GM21825 (cell line): ENCODE measurements around the gene STX12.
"Not testable (repeated sequence)": the region's sequence is repeated elsewhere in the genome, so short reads cannot be mapped to it uniquely, and the experiment has no call there.

ENCODE experiments used
- ATAC-seq: cut with Tn5 transposase; IDR thresholded peaks from one replicate; pipeline ENCODE4 v1.9.1; 2021; ENCODE audit warnings: mild to moderate bottlenecking, moderate library complexity; ENCODE audit not compliant: unreplicated experiment

STX12 gene

DNA sequence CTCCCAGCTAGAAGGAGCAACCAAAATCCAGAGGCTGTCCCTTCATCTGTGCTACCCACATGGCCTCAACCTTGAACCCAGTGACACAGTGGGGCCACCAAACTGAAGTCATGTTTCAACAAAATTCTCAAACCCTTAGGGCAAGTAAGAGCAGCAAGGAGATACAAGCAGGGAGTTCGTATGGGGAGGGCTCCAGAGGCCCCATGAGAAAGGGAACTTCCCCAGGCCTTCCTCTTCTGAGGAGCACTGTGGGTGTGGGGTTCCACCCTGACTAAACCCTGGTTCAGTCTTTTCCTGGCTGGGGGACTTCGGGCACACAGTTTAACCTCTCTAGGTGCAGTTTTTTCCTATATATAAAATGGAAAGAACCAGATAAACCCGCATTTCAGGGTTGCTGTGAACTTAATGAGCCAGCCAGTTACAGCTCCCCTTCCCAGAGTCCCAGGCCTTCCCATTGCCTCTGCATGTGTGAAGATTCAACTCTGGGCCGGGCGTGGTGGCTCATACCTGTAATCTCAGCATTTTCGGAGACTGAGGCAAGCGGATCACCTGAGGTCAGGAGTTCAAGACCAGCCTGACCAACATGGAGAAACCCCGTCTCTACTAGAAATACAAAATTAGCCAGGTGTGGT is 91.4 kb downstream of the STX12 start:
- no peak for ATAC-seq

GRCh38 chr1:27865821-27866220 is 92.8 kb downstream of the STX12 start:
- ATAC-seq: no peak

DNA sequence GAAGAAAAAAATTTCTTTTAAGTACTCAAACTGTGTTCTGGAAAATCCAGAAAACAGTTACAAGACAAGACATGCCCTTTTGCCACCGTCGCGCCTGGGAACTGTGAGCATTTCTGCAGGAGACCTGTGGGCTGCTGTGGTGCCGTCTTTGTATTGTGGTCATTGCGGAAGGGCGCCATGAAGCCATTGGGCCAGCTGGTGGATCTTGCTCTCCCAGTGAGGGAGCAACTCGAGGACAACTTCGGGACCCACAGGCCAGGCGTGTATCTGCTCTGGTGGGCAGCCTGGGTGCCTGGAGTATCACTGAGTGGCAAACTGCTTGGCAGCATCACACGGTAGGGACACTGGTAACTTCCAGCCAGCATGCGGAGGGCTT is 95.5 kb downstream of the STX12 start:
- ATAC-seq: no peak

GRCh38 chr1:27868932-27869718 is 96.1 kb downstream of the STX12 start:
- ATAC-seq: peak; percentile 23

DNA sequence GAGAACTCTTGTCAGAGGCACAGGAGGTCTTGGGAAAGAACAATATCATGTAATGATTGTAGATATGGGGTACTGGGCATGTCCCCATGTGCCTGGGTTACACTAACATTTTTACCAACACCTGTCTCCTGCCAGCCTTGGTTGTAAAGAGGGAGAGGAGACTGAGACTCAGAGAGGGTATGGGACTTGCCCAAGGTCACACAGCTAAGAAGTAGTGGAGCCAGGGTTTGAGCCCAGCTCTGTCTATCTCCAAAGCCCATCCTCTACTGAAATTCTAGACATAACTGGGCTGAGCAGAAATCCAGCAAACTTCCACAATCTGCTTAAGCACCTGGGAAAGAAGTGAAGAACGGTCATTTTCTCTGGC is 96.7 kb downstream of the STX12 start:
- no peak for ATAC-seq

DNA sequence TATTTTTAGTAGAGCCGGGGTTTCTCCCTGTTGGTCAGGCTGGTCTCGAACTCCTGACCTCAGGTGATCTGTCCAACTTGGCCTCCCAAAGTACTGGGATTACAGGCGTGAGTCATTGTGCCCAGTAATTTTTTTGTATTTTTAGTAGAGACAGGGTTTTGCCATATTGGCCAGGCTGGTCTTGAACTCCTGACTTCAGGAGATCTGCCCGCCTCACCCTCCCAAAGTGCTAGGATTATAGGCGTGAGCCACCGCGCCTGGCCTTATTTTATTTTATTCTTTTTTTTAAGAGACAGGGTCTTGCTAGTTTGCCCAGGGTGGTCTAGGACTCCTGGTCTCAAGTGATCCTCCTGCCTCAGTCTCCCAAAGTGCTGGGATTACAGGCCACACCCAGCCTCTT is 98.1 kb downstream of the STX12 start:
- not testable (repeated sequence) for ATAC-seq

DNA sequence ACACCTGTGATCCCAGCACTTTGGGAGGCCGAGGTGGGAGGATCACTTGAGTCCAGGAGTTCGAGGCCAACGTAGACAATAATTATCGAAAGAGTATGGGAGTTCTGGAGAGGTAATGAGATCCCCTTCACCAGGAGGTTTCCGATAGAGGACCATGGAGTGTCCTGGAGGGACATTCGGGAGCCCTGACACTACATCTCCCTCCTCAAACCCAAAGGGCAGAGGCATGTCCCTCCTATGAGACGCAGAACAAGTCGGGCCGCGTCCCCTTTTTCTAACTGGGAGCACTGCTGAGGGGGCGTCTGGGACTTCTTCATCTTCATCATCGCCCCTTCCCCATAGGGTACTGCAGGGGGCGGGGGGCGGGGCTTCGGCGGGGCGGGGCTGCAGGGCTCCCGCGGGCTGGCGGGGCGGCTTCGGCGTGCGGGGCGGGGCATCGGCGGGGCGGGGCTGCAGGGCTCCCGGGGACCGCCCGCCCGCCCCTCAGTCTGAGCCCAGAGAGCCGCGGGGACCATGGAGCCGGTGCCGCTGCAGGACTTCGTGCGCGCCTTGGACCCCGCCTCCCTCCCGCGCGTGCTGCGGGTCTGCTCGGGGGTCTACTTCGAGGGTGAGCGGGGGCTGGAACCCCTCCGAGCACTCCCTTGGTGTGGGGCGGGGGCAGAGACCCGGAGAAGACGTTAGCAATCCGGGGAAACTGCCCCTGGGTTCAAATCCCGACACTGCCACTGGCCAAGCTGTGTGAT is 99.2 kb downstream of the STX12 start, which contains the start of gene THEMIS2:
TSS of gene THEMIS2 (plus strand) at position 486 of the 743 bp plus-strand sequence. CDS start at position 514, 28 bp downstream.
- no peak for ATAC-seq

- ATAC-seq: no peak
These were observed 100.0 kb downstream of the STX12 start for GRCh38 chr1:27872802-27873551.

DNA sequence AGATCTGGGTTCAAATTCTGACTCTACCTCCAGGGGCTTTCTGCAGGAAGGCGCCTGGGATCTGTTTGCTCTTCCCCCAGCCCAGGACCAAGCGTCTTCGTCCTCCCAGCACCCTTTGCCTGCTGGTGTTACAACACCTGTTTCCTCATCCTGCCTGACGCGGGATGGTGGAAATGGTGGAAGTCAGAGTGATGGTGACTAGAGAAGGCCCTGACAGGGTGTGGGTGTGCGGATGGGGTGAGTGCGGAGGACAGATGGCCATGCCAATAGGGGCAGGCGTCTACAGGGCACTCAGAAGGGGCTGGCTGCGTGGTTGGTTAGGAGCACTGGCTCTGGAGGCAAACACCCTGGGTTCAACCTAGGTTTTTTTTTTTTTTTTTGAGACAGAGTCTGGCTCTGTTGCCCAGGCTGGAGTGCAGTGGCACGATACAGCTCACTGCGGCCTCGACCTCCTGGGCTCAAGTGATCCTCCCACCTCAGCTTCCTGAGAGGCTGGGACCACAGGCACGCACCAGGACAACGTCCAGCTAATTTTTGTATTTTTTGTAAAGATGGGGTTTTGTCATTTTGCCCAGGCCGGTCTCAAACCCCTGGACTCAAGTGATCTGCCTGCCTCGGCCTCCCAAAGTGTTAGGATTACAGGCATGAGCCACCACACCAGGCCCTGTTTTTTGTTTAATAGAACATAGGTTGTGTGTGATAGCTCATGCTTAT is 100.8 kb downstream of the STX12 start:
- ATAC-seq: no peak
